HPDE6-E6E7 (cell line): ENCODE data around the gene TMEM63C.
"Not testable (repeated sequence)": the region's sequence is repeated elsewhere in the genome, so short reads cannot be mapped to it uniquely, and the experiment has no call there.

ENCODE experiments used
- DNase-seq: peaks from one replicate; pipeline ENCODE4 v3.0.0; 2011; ENCODE audit warnings: missing footprints; ENCODE audit errors: extremely low spot score

Gene TMEM63C

DNA sequence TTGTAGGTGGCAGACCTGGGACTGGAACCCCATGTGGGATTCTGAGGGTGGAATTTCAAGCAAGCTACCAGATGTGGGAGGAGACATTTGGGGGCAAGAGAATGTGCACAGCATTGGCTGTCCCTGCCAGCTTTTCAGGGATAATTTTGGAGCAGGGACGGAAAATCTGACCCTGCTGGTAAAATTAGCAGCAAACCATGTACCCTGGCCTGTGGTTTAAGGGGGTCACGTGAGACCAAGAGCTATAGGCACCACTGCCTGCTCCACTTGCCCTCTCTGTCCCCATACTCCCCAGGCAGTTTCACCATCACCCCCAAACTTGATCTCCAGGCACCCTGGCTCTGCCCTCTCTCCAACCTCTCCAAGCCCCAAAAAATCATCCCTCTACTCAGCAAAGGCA is 26.5 kb upstream of the TMEM63C start:
- no peak for DNase-seq

DNA sequence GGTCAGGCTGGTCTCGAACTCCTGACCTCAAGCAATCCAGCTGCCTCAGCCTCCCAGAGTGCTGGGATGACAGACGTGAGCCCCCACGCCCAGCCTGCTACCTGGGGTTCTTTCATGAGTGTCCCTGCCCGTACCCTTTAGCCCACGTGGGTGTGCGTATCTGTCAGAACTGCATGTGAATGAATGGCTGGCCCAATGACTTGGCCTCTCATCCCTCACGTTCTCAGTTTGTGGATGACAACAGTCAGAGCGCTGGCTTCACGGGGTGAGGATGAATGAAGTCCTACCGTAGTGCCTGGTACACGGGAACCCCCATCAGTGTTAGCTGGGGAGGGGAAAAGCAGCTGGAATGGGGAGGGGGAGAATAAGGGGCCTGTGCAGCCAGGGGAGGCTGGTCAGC is 23.9 kb upstream of the TMEM63C start:
- no peak for DNase-seq

DNA sequence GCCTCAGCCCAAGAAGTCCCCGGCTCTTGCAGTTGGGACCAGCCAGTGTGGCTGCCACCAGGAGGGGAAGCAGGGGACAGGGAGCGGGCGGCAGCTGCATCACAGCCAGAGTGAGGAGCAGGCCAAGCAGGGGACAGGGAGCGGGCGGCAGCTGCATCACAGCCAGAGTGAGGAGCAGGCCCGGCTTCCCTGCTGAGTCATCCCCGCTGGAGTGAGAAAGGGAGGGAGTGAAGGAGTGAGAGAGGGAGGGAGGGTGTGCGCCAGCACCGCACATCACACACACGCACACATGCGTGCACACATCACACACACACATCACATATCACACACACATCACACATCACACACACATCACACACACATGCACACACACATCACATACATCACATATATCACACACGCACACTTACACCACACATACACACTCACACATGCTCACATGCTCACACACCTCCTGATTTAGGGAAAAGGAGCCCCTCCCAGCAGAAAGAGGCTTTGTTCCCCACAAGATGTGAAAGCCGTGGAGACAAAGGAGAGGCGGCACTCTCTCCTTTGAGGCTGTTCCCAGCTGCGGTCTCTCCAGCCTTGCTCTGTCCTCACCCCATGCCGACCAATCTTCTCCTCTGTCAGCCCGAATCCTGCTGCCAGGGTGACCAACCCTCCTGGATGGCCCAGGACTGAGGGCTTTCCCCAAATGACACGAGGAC is 23.3 kb upstream of the TMEM63C start:
- peak; percentile 57 for DNase-seq

DNA sequence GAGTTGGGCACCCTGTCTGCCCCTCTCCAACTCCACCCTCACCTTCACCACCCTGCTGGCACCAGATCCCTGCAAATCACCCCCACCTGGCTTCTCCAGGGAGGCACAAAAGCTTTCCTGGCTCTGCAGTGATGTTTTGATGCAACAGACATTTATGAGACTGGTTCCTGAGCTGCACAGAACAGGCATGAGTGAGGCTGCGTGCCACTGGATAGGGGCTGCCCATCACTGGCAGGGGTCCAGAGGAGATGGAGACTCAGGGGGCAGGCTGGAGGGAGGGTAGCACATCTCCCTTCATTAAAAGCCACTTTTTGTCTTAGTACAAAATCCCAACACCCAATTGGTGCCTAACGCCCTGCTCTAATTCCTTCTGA is 22.7 kb upstream of the TMEM63C start:
- no peak for DNase-seq

DNA sequence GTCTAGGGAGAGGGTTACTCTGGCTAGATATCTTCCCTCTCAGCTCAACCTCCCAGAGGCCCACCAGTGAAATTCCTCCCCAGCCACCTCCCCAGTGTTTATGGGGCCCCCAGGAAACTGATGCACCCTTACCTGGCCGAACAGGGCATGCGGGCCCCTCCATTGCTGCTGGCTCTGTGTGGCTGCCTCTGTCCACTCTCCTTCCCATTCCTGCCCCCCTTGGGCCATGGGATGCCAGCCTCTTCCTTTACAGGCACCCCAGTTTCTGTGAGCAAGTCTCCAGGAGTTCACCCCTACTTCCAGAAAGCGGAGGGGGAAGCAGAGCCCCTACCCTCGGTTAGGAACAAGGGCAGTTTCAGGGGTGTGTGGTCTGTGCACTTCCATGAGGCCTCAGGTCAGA is 20.6 kb upstream of the TMEM63C start:
- no peak for DNase-seq

DNA sequence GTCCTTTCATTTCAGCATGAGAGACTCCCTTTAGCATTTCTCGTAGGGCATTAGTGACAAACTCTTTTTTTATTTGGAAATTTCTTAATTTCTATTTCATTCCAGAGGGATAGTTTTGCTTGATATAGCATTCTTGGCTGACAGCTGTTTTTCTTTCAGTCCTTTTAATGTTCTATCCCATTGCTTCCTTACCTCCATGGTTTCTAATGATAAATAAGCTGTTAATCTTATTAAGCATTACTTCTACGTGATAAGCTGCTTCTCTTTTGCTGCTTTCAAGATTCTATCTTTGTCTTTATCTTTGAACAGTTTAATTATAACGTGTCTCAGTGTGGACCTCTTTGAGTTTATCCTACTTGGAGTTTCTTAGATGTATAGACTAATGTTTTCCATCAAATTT is 11.6 kb upstream of the TMEM63C start:
- no peak for DNase-seq

DNA sequence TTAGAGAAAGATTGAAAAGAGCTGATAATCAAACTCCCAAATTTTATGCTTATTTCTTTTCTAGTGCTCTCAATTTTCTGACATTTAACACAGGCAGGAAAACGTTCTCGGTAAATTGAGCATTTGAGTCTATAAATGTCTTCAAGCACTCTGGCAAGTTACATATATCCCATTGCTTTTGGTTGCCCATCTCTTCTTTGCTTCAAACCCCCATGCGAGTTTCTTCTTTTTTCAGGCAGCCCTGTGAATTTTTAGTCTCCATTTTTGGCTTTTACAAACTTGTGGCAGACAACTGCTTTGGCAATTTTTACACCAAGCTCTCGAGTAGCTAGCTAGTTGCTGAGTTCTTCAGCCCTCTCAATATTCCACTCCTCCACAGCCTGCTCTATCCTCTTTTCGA is 8.7 kb upstream of the TMEM63C start:
- DNase-seq = no peak

DNA sequence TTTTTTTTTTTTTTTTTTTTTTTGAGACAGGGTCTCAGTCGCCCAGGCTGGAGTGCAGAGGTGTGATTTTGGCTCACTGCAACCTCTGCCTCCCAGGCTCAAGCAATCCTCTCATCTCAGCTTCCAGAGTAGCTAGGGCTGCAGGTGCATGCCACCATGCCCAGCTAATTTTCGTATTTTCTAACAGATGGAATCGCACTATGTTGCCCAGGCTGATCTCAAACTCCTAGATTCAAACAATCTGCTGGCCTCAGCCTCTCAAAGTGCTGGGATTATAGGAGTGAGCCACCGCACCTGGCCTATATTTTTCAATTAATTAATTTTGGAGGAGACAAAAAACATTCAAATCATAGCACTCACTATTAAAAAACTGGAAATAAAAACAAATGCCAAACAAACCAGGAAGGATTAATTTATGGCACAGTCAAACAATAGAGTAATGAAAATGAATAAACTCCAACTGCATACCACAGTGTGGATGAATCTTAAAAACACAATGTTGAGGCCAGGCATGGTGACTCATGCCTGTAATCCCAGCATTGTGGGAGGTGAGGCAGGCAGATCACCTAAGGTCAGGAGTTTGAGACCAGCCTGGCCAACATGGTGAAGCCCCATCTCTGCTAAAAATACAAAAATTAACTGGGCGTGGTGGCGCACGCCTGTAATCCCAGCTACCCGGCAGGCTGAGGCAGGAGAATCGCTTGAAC is 7.5 kb upstream of the TMEM63C start:
- DNase-seq = not testable (repeated sequence)

DNA sequence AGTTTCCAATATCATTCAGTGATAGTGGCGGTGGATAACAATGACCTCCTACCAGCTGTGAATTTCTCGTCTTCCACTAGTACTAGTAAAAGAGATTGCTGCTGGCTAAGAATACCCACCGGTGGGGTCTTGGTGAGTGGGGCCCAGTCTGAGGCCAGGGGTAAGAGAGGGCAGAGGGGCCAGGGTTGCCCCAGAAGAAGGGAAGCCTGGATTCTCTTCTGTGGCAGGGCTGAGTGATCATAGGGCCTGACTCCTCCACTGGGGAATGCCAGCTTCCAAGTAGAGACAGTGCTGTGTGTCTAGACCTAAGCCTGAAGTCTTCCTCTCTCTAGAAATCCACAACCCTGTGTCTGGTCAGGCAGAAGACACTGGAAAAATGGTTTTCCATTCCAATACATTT is 5.8 kb upstream of the TMEM63C start:
- DNase-seq = no peak

DNA sequence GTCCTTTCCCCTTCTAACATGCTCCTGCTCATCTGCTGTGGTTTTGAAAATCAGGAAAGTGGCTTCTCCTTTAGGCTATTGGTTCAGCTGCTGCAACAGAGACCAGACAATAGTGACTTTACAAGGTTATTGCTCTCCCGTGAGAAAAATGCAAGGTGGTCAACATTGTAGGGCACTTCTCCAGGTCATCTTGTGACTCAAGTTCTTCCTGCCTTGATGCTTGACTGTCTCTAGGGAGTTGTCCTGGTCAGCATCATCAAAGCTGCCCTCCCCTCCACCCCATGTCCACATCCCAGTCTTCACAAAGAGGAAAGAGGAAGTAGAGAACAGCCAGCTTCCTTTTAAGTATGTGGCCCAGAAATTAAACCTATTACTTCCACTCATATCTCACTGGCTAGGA is 3.9 kb upstream of the TMEM63C start:
- DNase-seq = no peak

DNA sequence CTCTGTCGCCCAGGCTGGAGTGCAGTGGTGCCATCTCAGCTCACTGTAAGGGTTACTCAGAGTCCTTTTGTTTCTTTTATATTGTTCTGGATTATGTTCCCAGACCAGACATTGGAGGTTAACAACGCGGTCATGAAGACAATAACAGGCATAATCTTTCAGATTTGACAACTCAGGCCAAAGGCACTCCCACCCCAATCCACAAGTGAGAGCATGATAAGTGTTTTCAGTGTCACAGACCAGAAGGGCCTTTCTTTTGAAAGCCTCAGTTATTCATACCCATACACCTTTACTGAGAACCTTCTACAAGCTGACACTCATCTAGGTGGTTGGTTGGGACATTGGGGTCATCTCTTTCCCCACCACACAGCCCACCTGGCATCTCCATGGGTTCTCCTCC is 2.9 kb upstream of the TMEM63C start:
- DNase-seq = no peak

DNA sequence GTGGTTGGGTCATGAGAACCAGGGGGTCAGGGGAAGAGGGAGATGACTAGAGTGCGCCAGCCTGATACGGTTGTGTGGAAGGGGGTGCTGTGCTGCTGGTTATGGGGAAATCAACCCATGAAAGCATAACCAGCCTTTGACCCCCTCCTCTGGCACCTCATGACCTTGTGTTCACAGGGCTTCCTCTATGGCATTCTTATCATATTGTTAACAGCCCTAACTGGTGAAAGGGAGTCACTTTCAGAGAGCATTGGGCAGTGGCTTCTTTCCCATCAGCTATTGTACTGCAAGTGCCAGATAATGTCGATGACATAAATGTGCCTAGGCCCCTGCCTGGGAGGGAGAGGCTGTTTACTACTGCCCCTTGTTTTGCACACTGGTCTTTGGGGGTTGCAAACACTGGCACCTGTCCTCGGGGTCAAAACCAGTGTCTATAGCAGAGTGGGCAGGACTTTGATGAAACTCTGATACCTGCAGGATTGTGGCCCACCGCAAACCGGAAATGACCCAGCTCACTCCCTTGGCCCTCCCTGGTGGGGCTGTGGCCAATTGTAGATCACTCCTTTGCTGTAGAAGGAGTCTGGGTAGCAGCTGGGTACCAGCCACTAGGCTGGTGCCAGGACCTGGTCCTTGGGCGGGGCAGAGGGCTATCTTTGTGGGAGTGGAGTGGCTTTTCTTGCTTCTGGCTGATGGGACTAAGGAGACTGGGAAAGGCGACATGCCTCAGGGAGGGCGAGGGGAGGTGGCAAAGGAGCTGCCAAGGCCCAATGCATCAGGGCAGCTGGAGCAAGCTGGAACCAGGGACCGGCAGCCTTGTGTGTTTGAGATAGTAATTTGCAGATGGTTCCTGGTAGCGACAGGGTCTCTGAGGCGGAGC is 634 bp upstream of the TMEM63C start:
- DNase-seq = no peak

DNA sequence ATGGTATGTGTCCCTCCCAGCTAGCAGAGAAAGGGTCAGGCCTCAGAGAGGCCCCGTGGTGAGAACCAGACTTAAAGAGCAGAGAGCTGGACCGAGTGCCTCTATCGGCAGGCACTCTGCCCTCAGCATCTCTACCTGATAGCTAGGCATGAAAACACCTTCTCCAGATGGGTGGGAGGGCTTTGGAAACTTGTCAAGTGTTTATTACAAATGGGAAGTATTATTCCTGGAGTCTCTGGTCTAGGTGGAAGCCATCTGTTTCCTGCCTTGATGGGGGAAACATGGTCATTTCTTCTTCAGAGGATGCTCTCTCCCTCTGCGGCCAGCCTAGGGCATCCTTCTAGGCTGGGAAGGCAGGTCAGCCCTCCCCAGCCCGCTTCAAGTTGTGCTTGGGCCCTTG is 2.3 kb downstream of the TMEM63C start:
- no peak for DNase-seq

DNA sequence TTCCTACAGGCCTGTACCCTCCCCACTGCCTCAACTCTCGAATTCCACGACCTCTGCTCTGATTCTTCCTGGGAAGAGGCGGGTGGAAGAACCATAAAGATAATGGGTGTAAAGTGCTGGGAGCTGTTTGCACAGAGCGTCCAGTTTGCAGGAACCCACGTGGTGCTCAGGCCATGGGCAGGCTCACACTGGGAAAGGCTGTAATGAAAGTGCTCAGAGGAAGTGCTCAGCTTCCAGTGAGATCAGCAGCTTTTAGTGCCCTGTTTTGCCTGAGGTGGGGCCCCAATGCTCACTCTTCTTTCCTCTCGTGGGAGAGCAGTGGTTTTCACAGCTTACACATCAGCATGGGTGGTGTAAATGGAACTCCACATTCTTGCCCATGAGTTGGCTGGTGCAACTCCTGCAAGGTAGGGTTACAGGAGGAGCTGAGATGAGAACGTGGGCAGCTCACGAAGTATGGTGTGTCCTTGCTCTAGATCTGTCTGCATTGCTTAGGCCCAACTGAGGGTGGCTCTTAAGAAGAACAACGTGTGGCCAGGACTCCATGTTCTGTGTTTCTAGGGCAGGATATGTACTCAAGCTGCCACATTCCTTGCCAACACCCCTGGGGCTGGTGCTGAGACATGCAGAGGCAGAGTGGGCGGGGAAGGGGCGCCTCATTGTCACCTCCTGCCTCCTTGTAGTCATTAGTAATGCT is 2.9 kb downstream of the TMEM63C start:
- DNase-seq = no peak

DNA sequence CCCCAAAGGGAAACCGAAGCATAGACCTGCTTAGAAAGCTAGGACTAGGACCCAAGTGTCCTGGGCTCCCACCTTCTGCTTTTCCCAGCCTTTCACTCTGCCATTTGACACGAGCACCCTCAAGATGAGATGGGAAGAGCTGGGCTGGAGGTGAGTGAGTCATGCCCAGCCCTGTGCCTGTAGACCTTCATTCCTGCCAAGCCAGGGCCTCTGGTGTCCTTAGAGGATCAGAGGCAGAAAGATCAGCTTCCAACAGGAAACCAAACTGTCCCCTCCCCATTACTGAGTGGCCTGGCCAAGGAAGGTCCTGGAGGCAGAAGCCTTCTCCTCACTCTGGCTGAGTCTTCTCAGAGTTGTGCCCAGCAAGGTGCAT is 3.5 kb downstream of the TMEM63C start:
- no peak for DNase-seq

DNA sequence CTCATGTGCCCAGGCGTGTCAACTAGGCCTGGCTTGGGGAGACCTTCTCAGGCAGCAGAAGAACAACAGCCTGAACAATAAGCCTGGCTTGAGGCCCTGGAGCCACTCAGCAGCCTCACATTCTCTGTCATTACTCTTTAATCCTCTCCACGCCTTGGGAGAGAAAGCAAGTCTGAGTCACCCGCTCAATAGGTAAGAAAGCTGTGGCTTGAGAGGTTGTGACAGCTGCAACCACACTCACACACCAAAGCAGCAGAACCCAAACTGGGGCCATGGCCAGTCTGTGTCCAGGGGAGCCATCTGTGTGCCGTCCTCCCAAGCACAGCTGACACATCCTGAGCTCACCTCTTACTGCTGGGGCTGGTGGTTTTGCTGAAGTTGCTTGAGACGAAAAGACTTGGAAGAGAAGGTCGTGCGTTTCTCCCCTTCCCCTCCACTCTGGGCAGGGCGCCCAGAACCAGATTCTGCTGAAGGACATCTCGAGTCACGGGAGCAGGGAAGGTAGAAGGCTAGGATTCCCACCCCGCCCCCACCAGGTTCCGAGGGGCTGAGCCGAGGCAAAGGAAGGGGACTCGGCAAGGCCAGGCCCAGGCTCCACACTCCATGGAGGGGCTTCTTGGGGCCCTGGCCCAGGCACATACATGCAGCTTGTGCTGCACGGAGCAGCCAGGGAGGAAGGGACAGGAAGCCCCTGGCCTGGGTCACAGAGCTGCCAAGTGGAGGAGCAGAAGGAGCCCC is 5.5 kb downstream of the TMEM63C start:
- peak; percentile 54 for DNase-seq

DNA sequence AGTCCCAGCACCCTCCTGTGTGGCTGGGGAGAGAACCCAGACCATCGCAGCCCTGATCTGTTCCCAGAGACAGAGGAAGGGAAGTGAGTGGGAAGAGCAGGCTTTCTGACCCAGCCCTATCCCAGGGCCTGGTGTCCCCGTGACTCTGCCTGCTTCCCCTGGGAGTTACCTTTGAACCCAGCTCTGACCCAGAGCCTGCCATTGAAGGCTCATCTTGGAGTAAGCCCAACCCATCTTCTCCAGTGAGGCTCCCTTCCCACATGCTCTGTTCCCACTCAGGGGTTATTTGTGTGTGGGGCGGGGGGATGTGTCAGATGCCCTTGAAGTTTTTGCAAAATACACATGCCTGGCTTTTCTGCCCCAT is 6.0 kb downstream of the TMEM63C start:
- no peak for DNase-seq

DNA sequence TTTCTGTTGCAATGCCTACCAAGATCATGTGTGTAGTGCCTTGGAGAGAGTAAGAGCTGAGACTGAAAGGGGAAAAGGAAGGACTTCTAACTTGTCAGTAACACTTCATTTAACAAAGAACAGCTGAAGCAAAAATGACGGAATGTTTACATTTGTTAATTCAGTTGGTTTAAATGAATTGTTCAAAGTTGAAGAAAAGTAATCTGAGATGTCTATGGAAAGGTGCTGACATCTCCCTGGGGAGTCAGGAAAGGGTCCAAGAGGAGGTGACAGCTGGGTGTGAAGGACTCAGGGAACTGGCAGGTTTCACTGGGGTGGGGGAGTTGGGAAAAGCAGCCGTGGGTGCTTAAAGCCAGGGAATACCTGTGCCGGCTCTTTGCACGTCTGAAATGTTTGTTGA is 7.9 kb downstream of the TMEM63C start:
- no peak for DNase-seq

DNA sequence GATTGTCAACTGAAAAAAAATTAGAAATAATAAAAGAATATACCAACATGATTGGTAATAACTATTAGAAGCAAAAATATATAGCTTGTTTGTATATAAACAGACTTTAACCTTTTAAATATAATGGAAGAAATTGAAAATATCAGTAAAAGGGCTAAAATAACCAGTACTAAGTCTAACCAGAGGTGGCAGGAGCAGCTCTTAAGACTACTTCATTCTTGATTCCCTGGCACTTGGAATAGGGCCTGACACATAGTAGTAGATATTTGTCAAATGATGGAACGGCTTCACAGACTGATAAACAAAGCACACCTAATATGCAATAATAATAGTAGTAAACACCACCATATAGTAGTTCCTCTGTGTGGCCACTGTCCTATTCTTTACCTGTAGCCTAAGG is 9.4 kb downstream of the TMEM63C start:
- no peak for DNase-seq

DNA sequence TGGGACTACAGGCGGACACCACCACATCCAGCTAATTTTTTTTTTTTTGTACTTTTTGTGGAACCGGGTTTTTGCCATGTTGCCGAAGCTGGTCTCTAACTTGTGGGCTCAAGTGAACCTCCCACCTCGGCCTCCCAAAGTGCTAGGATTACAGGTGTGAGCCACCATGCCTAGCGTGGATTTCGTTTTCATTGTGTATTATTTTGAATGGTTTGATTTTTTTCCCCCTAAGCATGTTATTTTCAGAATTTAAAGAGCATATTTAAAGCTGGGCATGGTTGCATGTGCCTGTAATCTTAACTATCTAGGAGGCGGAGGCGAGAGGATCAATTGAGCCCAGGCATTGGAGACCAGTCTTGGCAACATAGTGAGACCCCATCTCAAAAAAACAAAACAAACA is 13.1 kb downstream of the TMEM63C start:
- no peak for DNase-seq

DNA sequence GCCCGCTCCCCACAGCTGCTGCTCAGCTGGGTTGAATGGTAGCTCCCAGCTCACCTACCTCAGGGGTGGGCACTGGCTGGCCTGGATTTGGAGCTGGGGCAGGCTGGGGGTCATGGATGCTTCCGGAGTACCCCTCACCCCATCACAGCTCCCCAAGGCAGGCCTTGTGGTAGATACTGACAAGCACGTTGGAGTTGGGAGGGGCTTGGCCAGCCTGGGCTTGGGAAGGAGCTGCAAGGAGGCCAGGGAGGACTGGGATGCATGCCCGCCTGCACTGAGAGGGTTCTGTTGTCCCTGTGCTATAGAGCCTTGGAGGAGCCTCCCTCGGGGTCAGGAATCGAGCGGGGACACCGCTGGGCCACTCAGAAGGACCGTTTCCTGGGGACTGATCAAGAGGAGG is 14.2 kb downstream of the TMEM63C start:
- DNase-seq = no peak

DNA sequence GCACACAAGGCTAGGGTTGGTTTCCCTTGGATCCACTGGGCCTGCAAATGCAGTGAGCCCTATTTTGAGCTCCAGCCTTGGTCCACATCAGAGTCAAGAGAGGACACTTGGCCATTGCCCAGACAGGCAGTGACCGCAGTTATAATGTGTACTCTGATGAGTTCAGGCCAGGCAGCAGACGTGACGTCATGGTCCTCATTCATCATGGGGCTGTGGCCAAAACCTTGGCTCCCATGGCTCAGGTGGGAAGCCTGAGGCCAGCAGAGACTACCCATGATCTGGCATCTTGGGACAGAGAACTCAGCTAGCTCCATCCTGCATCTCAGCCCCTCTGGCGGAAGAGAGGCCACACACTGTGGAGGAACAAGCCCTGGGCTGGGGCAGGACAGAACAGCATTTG is 16.4 kb downstream of the TMEM63C start:
- DNase-seq = no peak
